ENCODE results near the gene GATD1. TPM values are rescaled to one million over a fixed set of nuclear protein-coding genes. Genes with fewer than 3 reads are reported as not detected.

The GATD1 gene
- total RNA-seq, 4 donors from 2014 or later: 28.9 to 33.8 (median 31.2) TPM

GRCh38 chr11:791658-792534 is 14.6 kb upstream of the GATD1 start:
- H3K36me3 ChIP-seq: peaks cover 0 to 35% of the 10 kb centered on the region in 2 donors
- H3K4me3 ChIP-seq: no peak overlapping the region
- TF ChIP-seq EP300 (IDR thresholded peaks at IDR 0.05) (no peak), POLR2AphosphoS5 (IDR thresholded peaks at IDR 0.05) (no peak), CTCF (IDR thresholded peaks at IDR 0.05) (no peak), POLR2A (IDR thresholded peaks at IDR 0.05) (no peak)
- H3K4me1 ChIP-seq: peaks cover 0 to 55% (median 23%) of the 10 kb centered on the region in 3 donors
- WGBS, 2 donors (ENCODE audit: low coverage in 1 of 2): no CpG with 5 or more reads among the region's 49 CpGs
- H3K9me3 ChIP-seq: no peaks in the 10 kb centered on the region
- ATAC-seq: no peak
- H3K27ac ChIP-seq: no peak overlapping the region
- peaks cover 42% of the 10 kb centered on the region for H3K27me3 ChIP-seq

DNA sequence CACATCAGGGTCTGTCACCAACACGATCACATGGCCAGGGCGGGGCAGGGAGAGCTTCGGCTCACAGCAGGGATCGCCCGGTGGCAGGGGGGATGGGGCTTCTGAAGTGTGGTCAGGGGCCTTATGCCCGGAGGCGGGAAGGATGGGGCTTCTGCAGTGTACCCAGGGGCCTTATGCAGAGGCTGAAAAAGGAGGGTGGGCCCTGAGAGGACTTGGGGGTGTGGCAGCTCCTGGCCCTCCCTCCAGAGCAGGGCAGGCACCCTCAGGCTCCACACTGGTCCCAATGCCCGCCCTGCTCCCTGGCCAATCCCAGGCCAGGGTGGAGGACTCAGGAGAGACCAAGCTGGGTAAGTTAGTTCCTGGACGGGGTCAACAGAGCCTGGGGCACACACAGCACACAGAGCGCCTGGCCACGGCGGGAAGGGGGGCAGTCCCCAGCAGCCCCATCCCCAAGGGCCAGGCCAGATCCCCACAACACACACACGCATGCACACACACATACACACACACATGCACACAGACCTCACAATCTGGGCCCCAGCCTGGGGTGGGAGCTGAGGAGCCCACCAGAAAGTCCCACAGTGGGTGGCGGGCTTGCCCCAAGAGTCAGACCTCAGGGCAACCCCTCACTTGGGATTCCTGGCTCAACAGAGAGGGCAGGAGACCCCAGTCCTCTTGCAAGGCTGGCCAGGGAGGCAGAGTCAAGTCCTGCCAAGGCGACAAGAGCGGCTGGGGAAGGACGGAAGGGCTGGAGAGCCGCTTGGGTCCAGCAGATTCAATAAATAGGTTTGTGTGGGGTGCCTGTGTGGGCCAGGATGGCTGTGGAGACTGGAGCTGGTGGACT is 13.7 kb upstream of the GATD1 start:
- Histone ChIP-seq H3K9me3 (no peaks in the 10 kb centered on the region), H3K27ac (no peak overlapping the region), H3K27me3 (peaks cover 42% of the 10 kb centered on the region), H3K36me3 (peaks cover 0 to 35% of the 10 kb centered on the region in 2 donors), H3K4me1 (peaks cover 0 to 47% (median 17%) of the 10 kb centered on the region in 3 donors), H3K4me3 (no peak overlapping the region)
- TF ChIP-seq POLR2A (IDR thresholded peaks at IDR 0.05) (no peak), POLR2AphosphoS5 (IDR thresholded peaks at IDR 0.05) (no peak), EP300 (IDR thresholded peaks at IDR 0.05) (no peak), CTCF (IDR thresholded peaks at IDR 0.05) (no peak)
- ATAC-seq: no peak
- 27 to 57% methylated on average over 2 to 5 of the region's 18 CpGs for WGBS, 2 donors (ENCODE audit: low coverage in 1 of 2)

- Histone ChIP-seq H3K9me3 (no peaks in the 10 kb centered on the region), H3K36me3 (peaks cover 0 to 35% of the 10 kb centered on the region in 2 donors), H3K4me3 (peak within 1 kb of the TSS in 1 of 2 donors; percentile 36), H3K27ac (no peak within 1 kb of the TSS), H3K27me3 (peaks cover 42% of the 10 kb centered on the region), H3K4me1 (peaks cover 0 to 37% (median 7%) of the 10 kb centered on the region in 3 donors)
- WGBS, 2 donors (ENCODE audit: low coverage in 1 of 2): no CpG with 5 or more reads among the region's 44 CpGs
- no peak for TF ChIP-seq EP300 (IDR thresholded peaks at IDR 0.05)
- no peak for TF ChIP-seq POLR2AphosphoS5 (IDR thresholded peaks at IDR 0.05)
- no peak for TF ChIP-seq CTCF (IDR thresholded peaks at IDR 0.05)
- TF ChIP-seq POLR2A (IDR thresholded peaks at IDR 0.05): no peak
- ATAC-seq: no peak
These were observed 12.7 kb upstream of the GATD1 start, which contains the start of gene CEND1 for GRCh38 chr11:789943-790342. Gene CEND1 (minus strand): TSS chr11:790090. CDS start chr11:788576, 1,514 bp downstream.

- Histone ChIP-seq H3K27me3 (peaks cover 42% of the 10 kb centered on the region), H3K36me3 (peaks cover 0 to 31% of the 10 kb centered on the region in 2 donors), H3K27ac (no peak overlapping the region), H3K9me3 (no peaks in the 10 kb centered on the region), H3K4me3 (peak overlapping the region in 1 of 2 donors; percentile 36), H3K4me1 (peaks cover 0 to 30% (median 3%) of the 10 kb centered on the region in 3 donors)
- ATAC-seq: no peak
- 27 to 55% methylated on average over 3 of the region's 31 CpGs for WGBS, 2 donors (ENCODE audit: low coverage in 1 of 2)
- no peak for TF ChIP-seq POLR2A (IDR thresholded peaks at IDR 0.05)
- TF ChIP-seq POLR2AphosphoS5 (IDR thresholded peaks at IDR 0.05): no peak
- TF ChIP-seq EP300 (IDR thresholded peaks at IDR 0.05): no peak
- TF ChIP-seq CTCF (IDR thresholded peaks at IDR 0.05): no peak
These were observed 12.0 kb upstream of the GATD1 start for GRCh38 chr11:788953-789940.
